Measurements from ENCODE around the gene C19orf85.
A peak's percentile ranks its signal among the peaks of the same experiment; 100 is the strongest.
"Not testable (repeated sequence)": the region's sequence is repeated elsewhere in the genome, so short reads cannot be mapped to it uniquely, and the experiment has no call there.

The C19orf85 gene

DNA sequence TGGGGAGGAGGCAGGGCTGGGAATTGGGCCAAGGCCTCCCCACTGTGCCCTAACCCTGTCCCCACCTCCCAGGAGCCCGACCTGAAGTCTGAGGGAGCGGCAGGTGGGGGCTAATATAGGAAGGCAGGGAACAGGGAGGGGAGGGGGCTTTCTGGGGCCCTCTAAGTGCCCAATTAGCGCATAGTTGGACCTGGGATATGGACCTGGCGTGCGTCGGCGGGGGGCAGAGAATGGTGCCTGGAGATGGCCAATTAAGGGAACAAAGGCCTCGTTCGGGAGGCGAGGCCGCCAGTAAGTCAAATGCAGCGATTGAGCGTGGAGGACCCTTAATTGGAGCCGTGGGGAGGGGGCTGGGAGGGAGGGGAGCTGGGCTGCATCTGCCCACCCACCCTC, at the start of gene C19orf85:
TSS of gene C19orf85 (minus strand) at position 90 of the 393 bp plus-strand sequence. CDS start 197 bp downstream, outside the sequence.
- no peak for DNase-seq (ENCODE audit: low read depth)

DNA sequence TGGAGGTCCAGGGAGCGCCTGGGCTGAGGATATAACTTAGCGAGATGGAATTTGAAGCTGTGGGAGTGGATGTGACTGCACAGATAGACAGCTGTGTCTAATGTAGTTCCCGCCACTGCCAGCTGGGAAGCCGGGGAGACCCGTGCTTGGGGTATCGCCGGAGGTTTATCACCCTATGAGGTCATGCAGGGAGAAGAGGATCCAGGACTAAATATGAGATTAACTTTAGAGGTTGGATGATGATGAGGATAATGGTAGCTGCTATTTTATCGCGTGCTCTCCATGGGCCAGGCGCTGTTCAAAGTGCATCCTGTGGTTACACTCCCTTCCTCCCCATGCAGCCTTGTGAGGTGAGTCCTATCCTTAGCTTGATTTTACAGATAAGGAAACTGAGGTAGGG, 43.6 kb upstream of the C19orf85 start:
- no peak for DNase-seq (ENCODE audit: low read depth)

DNA sequence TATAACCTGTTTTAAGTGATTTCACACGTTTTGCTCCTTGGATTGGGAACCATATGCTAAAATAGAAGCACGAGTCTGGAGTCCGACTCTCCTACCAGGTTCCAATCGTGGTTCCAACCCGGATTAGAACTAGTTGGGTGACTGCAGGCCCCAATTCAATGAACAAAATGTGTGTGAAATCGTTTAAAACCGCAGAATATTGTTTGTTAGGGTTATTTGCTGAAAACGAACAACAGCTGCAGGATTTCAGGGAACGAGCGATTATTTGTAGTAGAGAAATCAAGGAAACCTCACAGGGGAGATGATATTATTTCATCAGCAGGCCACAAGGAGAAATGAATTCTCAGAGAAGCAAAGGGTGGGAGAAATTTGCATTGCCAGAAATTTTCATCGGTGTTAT, 40.4 kb upstream of the C19orf85 start:
- no peak for DNase-seq (ENCODE audit: low read depth)

DNA sequence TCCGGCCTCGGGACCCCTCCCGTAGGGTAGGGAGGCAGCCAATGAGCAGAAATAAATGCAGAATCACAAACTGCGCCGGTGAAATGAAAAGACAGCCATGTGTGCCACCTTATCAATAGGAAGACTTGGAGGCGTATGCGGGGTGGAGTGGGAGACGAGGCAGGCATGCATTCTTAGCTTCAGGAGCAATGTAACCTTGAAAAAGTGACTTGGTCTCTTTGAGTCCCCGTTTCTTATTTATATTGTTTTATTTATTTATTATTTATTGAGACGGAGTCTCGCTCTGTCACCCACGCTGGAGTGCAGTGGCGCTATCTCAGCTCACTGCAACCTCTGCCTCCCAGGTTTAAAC, 39.7 kb upstream of the C19orf85 start:
- DNase-seq (ENCODE audit: low read depth) = no peak

DNA sequence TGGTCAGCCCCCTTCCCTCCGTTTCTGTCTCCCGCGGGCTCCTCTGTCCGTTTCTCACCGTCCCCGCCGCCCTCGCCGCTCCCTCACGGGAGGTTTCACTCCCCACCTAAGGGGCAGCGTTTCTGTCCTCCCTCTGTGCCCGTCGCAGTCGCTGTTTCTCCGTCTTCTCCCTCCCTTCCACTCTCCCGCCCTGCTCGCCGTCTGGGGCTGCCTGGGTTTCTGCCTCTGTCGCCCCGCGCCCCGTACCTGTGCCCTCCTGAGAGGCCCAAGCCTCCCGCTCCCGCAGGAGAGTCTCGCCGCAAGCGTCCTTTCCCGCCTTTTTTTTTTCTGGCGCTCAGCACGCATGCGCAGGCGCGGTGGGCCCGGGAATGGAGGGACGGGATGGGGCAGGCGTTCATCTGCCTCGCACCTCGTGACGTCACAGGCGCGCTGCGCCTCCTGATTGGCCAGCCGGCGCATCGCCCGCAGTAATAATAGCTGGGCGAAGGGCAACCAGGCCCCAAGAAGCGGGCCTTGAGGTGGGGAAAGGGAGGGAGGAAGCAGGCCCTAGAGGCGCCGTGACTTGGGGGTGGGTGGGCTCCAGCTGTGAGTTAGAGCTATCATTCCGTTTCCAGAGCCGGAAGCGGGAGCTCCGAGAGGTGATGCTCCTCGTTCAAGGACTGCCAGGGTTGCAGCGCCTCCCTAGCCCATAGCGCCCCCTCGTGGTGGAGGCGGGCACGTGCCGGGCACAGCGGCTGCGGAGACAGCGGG, 39.1 kb upstream of the C19orf85 start:
- DNase-seq (ENCODE audit: low read depth) = peak; percentile 89

DNA sequence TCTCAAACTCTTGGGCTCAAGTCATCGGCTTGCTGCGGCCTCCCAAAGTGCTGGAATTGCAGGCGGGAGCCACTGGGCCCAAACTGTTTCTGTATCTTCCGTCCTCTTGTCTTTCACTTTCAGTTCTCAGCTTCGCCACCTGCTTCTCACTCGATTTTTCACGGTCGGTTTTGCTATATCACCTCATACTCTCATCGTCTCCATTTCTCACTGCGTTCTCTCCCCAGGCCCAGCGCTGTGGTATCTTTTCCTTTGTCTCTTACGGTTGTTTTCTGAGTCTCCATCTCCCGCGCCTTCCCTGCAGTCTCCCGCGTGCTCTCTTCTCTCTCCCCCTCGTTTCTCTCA, 38.6 kb upstream of the C19orf85 start:
- no peak for DNase-seq (ENCODE audit: low read depth)

DNA sequence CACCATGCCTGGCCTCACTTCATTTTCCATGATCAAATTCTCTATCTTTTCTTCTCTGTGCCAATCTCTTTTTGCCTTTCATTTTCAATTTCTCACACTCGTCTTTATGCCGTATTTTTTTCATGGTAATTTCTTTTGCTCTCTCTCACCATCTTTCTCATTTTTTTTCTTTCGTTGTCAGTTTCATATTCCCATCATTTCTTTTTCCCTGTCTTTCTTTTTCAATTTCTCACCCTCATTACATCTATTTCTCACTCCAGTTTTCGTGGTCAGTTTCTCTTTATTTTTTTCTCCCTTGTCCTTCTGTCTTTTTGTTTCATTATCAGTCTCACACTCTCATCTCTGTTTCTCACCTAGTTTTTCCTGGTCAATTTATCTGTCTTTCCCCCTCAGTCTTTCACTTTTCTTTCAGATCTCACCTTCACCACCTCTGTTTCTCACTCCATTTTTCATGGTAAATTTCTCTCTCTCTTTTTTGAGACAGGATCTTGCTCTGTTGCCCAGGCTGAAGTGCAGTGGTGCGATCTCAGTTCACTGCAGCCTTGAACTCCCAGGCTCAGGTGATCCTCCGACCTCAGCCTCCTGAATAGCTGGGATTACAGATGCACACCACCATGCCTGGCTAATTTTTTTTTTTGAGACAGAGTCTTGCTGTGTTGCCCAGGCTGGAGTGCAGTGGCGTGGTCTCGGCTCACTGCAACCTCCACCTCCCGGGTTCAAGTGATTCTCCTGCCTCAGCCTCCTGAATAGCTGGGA, 37.8 kb upstream of the C19orf85 start:
- DNase-seq (ENCODE audit: low read depth) = no peak

DNA sequence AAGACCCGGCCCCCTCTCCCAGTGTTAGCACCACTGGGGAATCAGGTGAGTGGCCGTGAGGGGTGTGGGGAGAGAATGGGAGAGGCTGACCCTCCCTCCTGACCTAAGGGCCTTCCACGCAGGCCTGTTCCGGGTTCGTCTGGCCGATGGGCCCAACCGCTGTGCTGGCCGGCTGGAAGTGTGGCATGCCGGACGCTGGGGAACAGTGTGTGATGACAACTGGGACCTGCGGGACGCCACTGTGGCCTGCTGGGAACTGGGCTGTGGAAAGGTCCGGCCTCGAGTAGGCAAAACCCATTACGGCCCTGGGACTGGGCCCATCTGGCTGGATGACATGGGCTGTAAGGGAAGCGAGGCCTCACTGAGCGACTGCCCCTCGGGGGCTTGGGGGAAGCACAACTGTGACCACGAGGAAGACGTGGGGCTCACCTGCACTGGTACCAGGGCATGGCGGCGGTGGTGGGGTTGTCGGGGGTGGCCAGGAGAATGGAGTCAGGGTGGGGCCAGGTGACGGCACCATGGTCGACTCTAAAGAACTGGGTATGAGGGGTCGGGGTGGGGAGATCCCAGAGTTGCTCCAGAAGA, 35.9 kb upstream of the C19orf85 start:
- DNase-seq (ENCODE audit: low read depth) = no peak

DNA sequence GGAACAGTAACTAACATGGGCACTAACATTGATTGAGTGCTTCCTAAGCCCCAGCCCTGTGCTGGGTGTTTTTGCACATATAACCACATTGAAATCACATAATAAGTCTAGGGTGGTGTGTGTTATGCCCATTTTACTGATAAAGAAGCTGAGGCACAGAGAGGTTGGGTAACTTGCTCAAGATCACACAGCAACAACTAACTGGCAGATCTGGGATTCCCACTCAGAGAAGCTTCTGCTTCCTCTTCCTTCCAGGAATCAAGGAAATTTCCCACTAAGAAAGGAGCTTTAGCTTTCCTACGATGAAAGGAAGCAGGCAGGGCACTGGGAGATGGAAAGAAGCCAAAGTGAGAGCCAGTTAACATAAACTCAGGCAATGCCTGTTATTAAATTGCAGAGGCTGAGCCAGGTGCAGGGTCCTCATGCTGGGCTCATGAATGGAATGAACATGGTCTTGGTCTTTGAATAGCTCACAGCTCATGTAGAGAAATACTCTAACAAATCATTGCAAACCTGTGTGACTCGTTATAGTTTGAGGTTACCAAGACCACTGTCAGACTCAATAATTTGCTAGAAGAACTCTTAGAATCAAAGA, 33.8 kb upstream of the C19orf85 start:
- no peak for DNase-seq (ENCODE audit: low read depth)

DNA sequence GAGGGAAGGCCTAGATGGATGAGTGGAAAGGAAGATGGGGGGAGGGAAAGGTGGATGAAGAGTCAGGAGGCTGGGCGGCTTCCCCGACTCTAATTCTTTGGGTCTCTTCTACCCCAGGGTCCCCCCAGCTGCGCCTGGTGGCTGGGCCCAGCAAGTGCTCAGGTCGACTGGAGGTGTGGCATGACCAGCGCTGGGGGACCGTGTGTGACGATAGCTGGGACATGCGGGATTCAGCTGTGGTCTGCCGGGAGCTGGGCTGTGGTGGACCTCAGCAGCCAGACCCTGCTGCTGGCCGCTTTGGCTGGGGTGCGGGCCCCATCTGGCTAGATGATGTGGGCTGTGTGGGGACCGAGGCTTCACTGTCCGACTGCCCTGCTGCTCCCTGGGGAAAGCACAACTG, 33.2 kb upstream of the C19orf85 start:
- no peak for DNase-seq (ENCODE audit: low read depth)

DNA sequence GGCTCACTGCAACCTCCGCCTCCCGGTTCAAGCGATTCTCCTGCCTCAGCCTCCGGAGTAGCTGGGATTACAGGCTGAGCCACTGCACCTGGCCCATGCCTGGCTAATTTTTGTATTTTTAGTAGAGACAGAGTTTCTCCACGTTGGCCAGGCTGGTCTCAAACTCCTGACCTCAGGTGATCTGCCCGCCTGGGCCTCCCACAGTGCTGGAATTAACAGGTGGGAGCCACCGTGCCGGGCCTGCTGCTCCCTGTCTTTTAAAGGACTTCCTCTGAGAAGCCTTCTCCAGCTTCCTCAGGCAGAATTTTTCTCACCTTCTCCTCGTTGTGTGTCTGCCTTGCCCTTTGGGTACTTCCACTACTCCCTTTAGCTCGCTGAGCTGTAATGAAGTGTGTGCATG, 32.3 kb upstream of the C19orf85 start:
- DNase-seq (ENCODE audit: low read depth) = not testable (repeated sequence)

DNA sequence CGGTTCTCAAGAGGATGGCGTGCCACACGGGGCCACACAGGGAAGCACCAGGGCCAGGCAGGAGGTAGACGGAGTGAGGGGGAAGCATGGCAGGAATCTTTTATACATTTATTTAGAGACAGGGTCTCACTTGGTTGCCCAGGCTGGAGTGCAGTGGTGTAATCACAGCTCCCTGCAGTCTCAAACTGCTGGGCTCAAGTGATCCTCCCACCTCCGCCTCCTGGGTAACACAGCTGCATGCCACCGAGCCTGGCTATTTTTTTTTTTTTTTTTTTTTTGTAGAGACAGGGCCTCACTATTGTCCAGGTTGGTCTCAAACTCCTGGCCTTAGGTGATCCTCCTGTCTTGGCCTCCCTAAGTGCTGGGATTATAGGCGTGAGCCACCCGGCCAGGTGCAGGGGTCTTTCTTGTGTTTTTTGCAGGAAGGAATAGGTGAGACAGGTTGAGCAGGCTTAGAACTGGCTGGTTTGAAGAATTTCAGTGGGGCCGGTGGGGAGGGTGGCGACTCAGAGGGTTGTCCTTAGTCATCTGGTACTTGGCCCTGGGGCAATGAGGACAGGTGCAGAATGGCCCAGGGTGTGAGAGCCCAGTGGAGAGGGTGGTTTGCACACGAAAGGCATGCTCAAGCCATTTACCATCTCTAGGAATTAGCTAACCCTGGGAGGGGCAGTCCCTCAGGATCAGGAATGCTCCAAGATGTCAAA, 31.2 kb upstream of the C19orf85 start:
- DNase-seq (ENCODE audit: low read depth) = no peak

DNA sequence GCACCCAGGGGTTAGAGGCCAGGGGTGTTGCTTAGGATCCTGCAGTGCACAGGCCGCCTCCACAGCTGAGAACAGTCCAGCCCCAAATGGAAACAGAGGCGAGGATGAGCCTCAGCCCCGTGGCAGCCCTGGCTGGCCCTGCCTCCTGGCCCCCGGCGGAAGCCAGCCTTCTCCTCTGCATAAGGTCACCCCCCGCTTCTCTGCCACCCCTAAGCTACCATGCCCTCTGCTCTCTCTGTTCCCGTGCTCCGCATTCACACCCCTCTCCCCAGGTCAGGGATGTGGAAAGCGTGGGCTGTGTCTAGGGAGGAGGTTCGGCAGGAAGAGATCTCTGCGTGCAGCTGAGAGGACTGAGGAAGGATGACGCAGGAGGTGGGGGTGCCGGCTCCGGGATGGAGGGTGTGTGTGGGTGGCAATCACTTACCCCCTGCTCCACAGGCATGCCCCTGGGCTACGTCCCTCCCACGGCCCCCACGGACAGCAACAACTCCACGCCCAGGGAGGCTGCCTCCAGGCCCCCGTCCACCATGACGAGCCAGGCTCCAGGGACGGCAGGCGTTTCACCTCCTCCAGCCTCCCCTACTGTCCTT, 29.7 kb upstream of the C19orf85 start:
- no peak for DNase-seq (ENCODE audit: low read depth)

DNA sequence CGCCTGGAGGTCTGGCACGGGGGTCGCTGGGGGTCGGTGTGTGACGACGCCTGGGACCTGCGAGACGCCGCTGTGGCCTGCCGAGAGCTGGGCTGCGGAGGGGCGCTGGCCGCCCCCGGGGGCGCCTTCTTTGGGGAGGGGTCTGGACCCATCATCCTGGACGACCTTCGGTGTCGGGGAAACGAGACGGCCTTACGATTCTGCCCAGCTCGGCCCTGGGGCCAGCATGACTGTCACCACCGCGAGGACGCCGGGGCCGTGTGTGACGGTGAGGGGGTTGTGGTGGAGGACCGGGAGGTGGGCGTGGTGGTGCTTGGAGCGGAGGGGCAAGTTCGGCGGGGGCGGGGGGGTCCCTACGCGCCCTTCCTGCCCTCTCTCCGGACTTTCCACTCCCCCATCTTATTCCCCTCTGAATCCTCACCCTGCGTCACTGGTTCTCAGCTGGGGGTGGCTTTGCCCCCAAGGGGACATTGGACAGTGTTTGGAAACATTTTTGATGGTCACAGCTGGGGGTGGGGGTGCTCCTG, 29.2 kb upstream of the C19orf85 start:
- no peak for DNase-seq (ENCODE audit: low read depth)

DNA sequence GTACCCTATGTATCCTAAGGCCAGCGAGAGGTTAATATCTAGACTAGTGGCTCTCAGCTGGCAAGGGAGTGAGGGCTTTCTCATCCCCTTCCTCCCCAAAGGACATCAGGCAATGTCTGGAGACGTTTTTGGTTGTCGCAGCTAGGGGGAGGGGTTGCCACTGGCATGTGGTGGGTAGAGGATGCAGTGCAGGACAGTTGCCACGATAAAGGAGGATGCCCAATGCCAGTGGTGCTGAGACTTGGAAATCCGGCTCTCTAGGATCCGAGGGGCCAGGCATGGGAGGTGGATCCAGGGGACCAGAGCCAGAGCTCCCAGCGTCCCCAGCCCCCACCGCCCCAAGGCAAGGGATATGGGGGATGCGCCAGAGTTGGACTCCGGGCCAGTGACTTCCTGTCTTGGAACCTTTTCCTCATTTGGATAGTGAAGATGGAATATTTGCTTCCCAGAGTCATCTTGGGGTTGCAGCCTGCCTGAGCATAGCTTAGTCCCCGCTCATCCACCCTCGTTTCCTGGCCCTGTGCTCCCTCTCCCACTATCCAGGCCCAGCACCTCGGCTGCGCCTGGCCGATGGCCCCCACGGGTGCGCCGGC, 28.6 kb upstream of the C19orf85 start:
- no peak for DNase-seq (ENCODE audit: low read depth)

DNA sequence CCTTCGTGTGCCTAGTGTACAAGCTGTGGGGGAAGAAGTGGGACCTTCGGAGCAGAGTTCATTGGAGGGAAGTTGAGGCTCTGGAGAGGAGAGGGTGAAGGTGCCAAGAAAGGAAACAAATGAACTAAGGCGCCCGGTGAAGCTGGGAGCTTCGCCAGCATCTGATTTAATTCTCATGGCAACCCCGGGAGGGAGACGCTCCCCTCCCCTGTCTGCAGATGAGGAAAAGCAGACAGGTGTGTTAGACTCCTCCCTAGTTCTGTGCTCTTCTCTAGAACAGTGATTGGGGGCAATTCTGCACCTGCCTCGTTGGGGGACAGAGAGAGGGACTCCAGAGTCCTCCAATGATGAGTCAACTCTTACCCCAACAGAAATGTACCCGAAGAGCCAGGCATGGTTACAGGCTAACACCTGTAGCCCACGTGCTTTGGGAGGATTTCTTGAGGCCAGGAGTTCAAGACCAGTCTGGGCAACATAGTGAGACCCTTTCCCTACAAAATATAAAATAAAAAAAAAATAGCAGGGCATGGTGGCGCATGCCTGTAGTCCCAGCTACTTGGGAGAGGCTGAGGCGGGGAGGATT, 27.9 kb upstream of the C19orf85 start:
- DNase-seq (ENCODE audit: low read depth) = no peak

DNA sequence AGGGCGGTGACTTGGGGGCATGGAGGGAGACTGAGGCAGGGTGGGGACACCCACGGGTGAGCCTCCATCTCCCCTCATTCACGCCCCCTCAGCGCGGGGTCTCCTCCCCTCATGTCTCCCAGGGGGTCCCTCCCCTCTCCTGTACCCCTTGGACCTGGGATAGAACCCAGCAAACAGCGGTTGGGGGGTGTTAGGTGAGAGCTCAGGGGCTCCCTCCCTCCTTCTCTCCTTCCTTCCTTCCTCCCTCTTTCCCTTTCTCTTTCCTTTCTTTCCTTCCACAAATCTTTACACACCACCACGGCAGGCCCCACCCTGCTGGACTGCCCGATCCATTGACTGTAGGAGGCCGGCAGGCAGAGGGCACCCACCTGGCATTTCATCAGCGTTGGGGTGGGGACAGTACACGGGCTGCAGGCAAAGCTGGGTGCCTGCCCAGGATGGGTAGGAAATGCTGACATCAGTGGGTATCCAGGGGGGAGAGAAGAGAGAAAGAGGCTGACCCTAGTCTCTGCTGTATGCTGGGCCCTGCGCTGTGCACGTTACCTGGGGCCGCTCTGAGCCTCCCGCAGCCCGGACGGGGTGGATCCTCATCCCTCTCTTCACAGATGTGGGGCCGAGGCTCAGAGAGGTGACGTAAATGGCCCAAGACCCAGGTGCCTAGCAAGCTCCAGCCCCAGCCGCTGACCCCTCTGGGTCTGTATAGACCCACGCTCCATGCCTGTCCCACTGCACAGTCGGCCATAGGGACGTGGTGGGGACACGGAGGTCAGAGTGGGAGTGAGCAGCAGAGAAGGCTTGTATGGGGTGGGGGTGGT, 27.2 kb upstream of the C19orf85 start:
- DNase-seq (ENCODE audit: low read depth) = no peak

DNA sequence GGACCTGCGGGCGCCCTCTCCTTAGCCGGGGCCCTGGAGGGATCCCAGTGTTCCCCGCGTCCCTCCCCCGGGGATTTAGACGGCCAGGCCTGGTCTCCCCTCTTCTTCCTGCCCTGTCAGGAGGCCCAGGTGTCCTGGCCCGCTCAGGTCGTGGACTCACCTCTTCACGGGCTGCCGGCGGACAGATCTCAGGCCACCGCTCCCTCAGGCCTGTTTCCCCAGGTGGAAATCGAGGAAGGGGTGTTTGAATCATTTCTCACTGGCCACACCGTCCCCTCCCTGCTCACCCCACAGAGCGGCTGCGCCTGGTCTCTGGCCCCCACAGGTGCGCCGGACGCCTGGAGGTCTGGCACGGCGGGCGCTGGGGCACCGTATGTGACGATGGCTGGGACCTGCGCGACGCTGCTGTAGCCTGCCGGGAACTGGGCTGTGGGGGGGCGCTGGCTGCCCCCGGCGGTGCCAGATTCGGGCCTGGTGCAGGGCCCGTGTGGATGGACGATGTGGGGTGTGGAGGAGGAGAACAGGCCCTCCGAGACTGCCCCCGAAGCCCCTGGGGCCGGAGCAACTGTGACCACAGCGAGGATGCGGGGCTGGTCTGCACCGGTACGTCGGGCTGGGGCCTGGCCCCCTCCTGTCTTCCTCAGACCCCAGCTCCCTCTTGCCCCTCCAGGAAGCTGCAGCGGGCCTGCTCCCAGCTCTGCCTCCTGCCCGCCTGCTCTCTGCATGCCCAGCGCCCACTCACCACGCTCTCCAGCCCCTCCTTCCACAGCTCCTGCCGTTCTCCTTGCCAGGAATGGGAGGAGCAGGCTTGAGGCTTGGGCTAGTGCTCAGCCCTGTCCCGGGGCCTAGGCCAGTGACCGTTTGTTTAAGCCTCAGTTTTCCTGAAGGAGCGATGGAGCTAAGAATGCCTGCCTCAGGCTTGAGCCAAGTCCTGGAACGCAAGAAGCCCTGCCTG, 26.2 kb upstream of the C19orf85 start:
- no peak for DNase-seq (ENCODE audit: low read depth)

Data from stimulated activated CD4-positive, alpha-beta T cell treated with anti-CD3 and anti-CD28 coated beads, Interleukin-2, amount 100 ng/mL, for 4 hours (primary cell).